ENCODE measurements around the gene TRPM3.

TRPM3 gene

GRCh38 chr9:70539526-70539925 is 581.9 kb downstream of the TRPM3 start:
- no peak for DNase-seq

- no peak for DNase-seq
Observed at GRCh38 chr9:70539001-70539400, 582.4 kb downstream of the TRPM3 start.

GRCh38 chr9:70537084-70537483 is 584.3 kb downstream of the TRPM3 start:
- DNase-seq: no peak

GRCh38 chr9:70535546-70536323 is 585.7 kb downstream of the TRPM3 start:
- no peak for DNase-seq

GRCh38 chr9:70534471-70534870 is 587.0 kb downstream of the TRPM3 start:
- no peak for DNase-seq

GRCh38 chr9:70534061-70534460 is 587.4 kb downstream of the TRPM3 start:
- no peak for DNase-seq

GRCh38 chr9:70533492-70533891 is 587.9 kb downstream of the TRPM3 start:
- DNase-seq: no peak

GRCh38 chr9:70532716-70533115 is 588.7 kb downstream of the TRPM3 start:
- DNase-seq: no peak

GRCh38 chr9:70531311-70531710 is 590.1 kb downstream of the TRPM3 start:
- DNase-seq: no peak

GRCh38 chr9:70530716-70531115 is 590.7 kb downstream of the TRPM3 start:
- no peak for DNase-seq

GRCh38 chr9:70529833-70530232 is 591.6 kb downstream of the TRPM3 start:
- no peak for DNase-seq

- no peak for DNase-seq
Observed at GRCh38 chr9:70529377-70529776, 592.0 kb downstream of the TRPM3 start.

GRCh38 chr9:70526902-70527301 is 594.5 kb downstream of the TRPM3 start:
- no peak for DNase-seq

GRCh38 chr9:70525519-70525918 is 595.9 kb downstream of the TRPM3 start:
- peak; percentile 25 for DNase-seq

- DNase-seq: no peak
Observed at GRCh38 chr9:70519912-70520724, 601.3 kb downstream of the TRPM3 start.

GRCh38 chr9:70517926-70518610 is 603.4 kb downstream of the TRPM3 start:
- DNase-seq: no peak

- DNase-seq: no peak
Observed at GRCh38 chr9:70514273-70514672, 607.1 kb downstream of the TRPM3 start.

GRCh38 chr9:70511858-70512257 is 609.6 kb downstream of the TRPM3 start:
- no peak for DNase-seq

GRCh38 chr9:70510157-70510770 is 611.2 kb downstream of the TRPM3 start:
- DNase-seq: peak; percentile 67

- DNase-seq: no peak
Observed at GRCh38 chr9:70506159-70506558, 615.3 kb downstream of the TRPM3 start.

GRCh38 chr9:70504834-70505233 is 616.6 kb downstream of the TRPM3 start:
- DNase-seq: peak; percentile 55

GRCh38 chr9:70502690-70503089 is 618.7 kb downstream of the TRPM3 start:
- DNase-seq: no peak

GRCh38 chr9:70500793-70501192 is 620.6 kb downstream of the TRPM3 start:
- no peak for DNase-seq

All from hematopoietic multipotent progenitor cell treated with erythropoietin and hydrocortisone succinate and interleukin-3 and kit ligand, for 4 days (in vitro differentiated cells).